ENCODE data around the gene LRRC28. TPM values are rescaled to one million over a fixed set of nuclear protein-coding genes. Genes with fewer than 3 reads are reported as not detected.
A peak's percentile ranks its signal among the peaks of the same experiment; 100 is the strongest.

Gene LRRC28
- total and polyA plus RNA-seq, 9 of the 15 experiments (the other 6 are each of a cell fraction or from before 2014, with no cell fraction given): 5.5 to 17.4 (median 7.9) TPM

DNA sequence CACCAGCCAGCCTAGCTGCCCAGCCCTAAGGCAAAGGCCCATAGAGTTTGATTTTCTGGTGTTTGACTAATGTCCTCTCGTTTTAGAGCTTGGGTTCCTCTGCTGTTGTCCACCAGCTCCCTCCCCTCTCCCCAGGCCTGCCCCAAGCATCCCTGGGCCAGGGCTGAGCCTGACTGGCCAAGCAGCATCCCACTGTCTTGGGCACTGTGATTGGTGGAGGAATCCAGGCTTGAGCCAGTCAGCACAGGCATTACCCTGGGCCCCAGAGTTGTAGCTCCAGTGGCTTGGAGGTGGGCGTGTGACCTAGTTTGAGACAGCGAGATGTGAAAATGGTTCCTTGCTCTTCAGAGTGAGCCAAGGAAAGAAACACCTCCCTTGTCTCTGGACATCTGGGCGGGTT, 159.2 kb downstream of the LRRC28 start (continued):
- no peak for TF ChIP-seq CHD4 (IDR thresholded peaks at IDR 0.05; ENCODE audit: insufficient read depth, insufficient replicate concordance, low read depth, low read length, poor library complexity, severe bottlenecking)

DNA sequence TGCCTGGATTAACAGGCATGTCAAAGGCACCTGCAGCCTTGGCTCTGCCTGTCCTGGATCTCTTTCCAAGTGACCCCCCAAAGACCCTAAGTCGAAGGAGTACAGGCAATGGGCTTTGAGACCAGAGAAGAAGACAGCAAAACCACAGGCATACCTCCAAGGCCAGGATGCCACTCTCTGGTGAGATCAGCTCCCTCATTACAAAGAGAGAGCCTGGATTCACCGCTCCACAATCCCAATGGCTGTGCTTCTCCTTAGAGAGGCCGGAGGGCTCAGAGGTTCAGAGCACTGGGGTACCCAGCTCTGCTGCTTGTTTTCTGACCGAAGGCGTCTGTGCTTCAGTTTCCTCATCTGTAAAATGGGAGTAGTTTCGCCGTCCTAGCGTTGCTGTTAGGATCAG, 160.0 kb downstream of the LRRC28 start:
- ChIA-PET POLR2A (no interaction called here), CTCF (ENCODE audit: low intra/inter-chr PET ratio) (no interaction called here)
- Histone ChIP-seq H3K79me2 (ENCODE audit: control insufficient read depth, insufficient read depth, low read length) (no peaks in the 10 kb centered on the region), H2AFZ (ENCODE audit: low read depth, low read length) (no peak overlapping the region), H3K4me2 (ENCODE audit: insufficient read depth, low read length) (no peak overlapping the region), H3K27me3 (ENCODE audit: control insufficient read depth in 2 of 2, insufficient read depth in 2 of 2, low read length in 2 of 2) (peaks cover 13 to 68% of the 10 kb centered on the region in 2 experiments; a peak in 4 of 5 replicates), H3K9me3 (replicated peaks; ENCODE audit: control insufficient read depth, insufficient read depth, low read depth, low read length) (no peaks in the 10 kb centered on the region), H3K9me1 (ENCODE audit: control insufficient read depth, insufficient read depth, low read length) (no peaks in the 10 kb centered on the region), H3K4me3 (no peak overlapping the region), H3K4me1 (replicated peaks in 1 of 2; ENCODE audit: control insufficient read depth in 2 of 2, insufficient read depth in 2 of 2, low read length in 2 of 2) (no peaks in the 10 kb centered on the region; a peak in 2 of 5 replicates), H3K27ac (ENCODE audit: extremely low read depth, low read depth, low read length) (no peak overlapping the region), H3K36me3 (ENCODE audit: control insufficient read depth, insufficient read depth, low read length) (no peaks in the 10 kb centered on the region), H3K9ac (ENCODE audit: insufficient read depth in 1 of 2, low read depth in 2 of 2, low read length in 2 of 2) (no peak overlapping the region), H4K20me1 (replicated peaks; ENCODE audit: control insufficient read depth, insufficient read depth, low read length) (peaks cover 10% of the 10 kb centered on the region; the same call in 1 of the 2 replicates)
- in situ Hi-C loops (cut with MboI) (no loop called here), intact Hi-C loops (cut with micrococcal nuclease) (no loop called here)
- ATAC-seq (no peak), FAIRE-seq (no peak), DNase-seq (ENCODE audit: extremely low read depth in 1 of 4, low spot score in 3 of 4) (no peak)
- TF ChIP-seq RBM25 (IDR thresholded peaks at IDR 0.05; ENCODE audit: low read depth, low read length, severe bottlenecking) (peak; percentile 54), ZNF239 (CRISPR knock-in tag; IDR thresholded peaks at IDR 0.05) (no peak), XRCC3 (IDR thresholded peaks at IDR 0.05) (no peak), ZNF124 (CRISPR knock-in tag; IDR thresholded peaks at IDR 0.05) (no peak), ZBTB17 (CRISPR knock-in tag; IDR thresholded peaks at IDR 0.05) (no peak), TCF7 (IDR thresholded peaks at IDR 0.05; ENCODE audit: borderline replicate concordance) (no peak)
- TF ChIP-seq, protein P1, sequence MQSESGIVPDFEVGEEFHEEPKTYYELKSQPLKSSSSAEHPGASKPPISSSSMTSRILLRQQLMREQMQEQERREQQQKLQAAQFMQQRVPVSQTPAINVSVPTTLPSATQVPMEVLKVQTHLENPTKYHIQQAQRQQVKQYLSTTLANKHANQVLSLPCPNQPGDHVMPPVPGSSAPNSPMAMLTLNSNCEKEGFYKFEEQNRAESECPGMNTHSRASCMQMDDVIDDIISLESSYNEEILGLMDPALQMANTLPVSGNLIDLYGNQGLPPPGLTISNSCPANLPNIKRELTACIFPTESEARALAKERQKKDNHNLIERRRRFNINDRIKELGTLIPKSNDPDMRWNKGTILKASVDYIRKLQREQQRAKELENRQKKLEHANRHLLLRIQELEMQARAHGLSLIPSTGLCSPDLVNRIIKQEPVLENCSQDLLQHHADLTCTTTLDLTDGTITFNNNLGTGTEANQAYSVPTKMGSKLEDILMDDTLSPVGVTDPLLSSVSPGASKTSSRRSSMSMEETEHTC (IDR thresholded peaks at IDR 0.05): no peak
- WGBS (ENCODE audit: insufficient coverage, low coverage, missing lambda C conversion rate): 4% methylated on average over 8 of the region's 8 CpGs
- no TSS peak for BruUV-seq (replicated peaks)

Measured in K562 (cell line).